CD4-positive, alpha-beta T cell treated with Interleukin-12 subunit alpha and Interleukin-12 subunit beta, for 1 hour (primary cell): Measurements from ENCODE around the gene SOX9.

ENCODE experiments used
- DNase-seq: peaks from one replicate; pipeline ENCODE4 v3.0.0-alpha.2; 2020

SOX9 gene

GRCh38 chr17:72163474-72163873, 42.7 kb downstream of the SOX9 start:
- no peak for DNase-seq

GRCh38 chr17:72164158-72164739, 43.4 kb downstream of the SOX9 start:
- no peak for DNase-seq

GRCh38 chr17:72165192-72165866, 44.5 kb downstream of the SOX9 start:
- DNase-seq: no peak

GRCh38 chr17:72165867-72166439, 45.1 kb downstream of the SOX9 start:
- DNase-seq: no peak

- DNase-seq: no peak
Measured at GRCh38 chr17:72167593-72167992, 46.8 kb downstream of the SOX9 start.

- DNase-seq: no peak
Measured at GRCh38 chr17:72169823-72170222, 49.0 kb downstream of the SOX9 start.

GRCh38 chr17:72171703-72172667, 51.2 kb downstream of the SOX9 start:
- no peak for DNase-seq

GRCh38 chr17:72173499-72174116, 52.8 kb downstream of the SOX9 start:
- no peak for DNase-seq

GRCh38 chr17:72175263-72175662, 54.4 kb downstream of the SOX9 start:
- no peak for DNase-seq
